Adrenal gland (tissue), 5 donors: Measurements from ENCODE around the gene TEX54.

Experiments
- CTCF ChIP-seq, 6 experiments: fragments of 450-650 bp in 4 of 6; fragments of 200-600 bp in 2 of 6; sonication (generic) in 1 of 6; IDR thresholded peaks; 1 replicate in 5 of 6; 2 replicates in 1 of 6; pipeline versions ENCODE4 v1.5.1 to v1.8.0; 2016 to 2021; ENCODE audit warnings: antibody characterized with exemption in 6 of 6, mild to moderate bottlenecking in 2 of 6, moderate library complexity in 1 of 6
- POLR2A ChIP-seq, 2 donors: fragments of 450-650 bp; IDR thresholded peaks; one replicate each; pipeline ENCODE4 v1.6.1; 2017; ENCODE audit warnings: antibody characterized with exemption in 2 of 2, mild to moderate bottlenecking in 2 of 2, moderate library complexity in 1 of 2
- donor health status: DM: no; HTN: no; CAD: no.

GRCh38 chr11:62844154-62844553 lies 11.5 kb upstream of the TEX54 start:
- TF ChIP-seq POLR2A (IDR thresholded peaks at IDR 0.05) (no peak), CTCF (IDR thresholded peaks at IDR 0.05) (no peak)
